Hepatocyte (in vitro differentiated cells): ENCODE measurements around the gene CAV1.

ENCODE experiments used
- CTCF ChIP-seq: fragments of 200-600 bp; sonication (generic); IDR thresholded peaks from 2 replicates; pipeline ENCODE4 v1.5.1; 2016; ENCODE audit warnings: antibody characterized with exemption, mild to moderate bottlenecking; ENCODE audit not compliant: poor library complexity
- EZH2 ChIP-seq: fragments of 200-600 bp; sonication (generic); IDR thresholded peaks from 2 replicates; pipeline ENCODE4 v1.6.1; 2016; ENCODE audit warnings: antibody characterized with exemption, mild to moderate bottlenecking, borderline replicate concordance
- EZH2phosphoT487 ChIP-seq: fragments of 200-600 bp; sonication (generic); IDR thresholded peaks from one replicate; pipeline ENCODE4 v1.6.1; 2018; ENCODE audit warnings: antibody characterized with exemption, mild to moderate bottlenecking, low read depth, moderate library complexity; ENCODE audit not compliant: unreplicated experiment, severe bottlenecking

DNA sequence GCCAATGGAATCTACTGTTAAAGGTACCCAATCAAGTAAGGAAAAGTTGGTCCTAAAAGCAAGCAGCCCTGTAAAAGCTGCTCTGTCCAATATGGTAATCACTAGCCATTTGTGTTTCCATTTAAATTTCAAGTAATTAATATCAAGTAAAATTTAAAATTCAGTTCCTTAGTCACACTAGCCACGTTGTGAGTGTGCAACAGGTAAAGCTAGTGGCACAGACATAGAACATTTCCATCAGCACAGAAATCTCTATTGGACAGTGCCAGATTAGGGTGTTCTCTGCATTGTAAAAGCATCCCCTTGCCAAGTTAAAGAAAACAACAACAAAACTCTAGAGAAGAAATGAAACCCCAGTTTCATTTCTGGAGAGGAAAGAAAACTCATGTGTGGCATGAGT is 4.4 kb downstream of the CAV1 start:
- TF ChIP-seq CTCF (no peak), EZH2phosphoT487 (no peak), EZH2 (no peak)
